Gastrocnemius medialis (tissue), 4 donors: ENCODE measurements around the gene NSUN2.

ENCODE experiments used
- POLR2A ChIP-seq, 2 donors: fragments of 450-650 bp; IDR thresholded peaks; one replicate each; pipeline ENCODE4 v1.6.1; 2017; ENCODE audit warnings: antibody characterized with exemption in 2 of 2, mild to moderate bottlenecking in 2 of 2, moderate library complexity in 2 of 2
- TF ChIP-seq, protein P1 (sequence below), 5 experiments: fragments of 450-650 bp in 3 of 5; fragments of 200-600 bp in 2 of 5; sonication (generic) in 2 of 5; IDR thresholded peaks in 4 of 5; conservative IDR thresholded peaks in 1 of 5; 1 replicate in 4 of 5; 2 replicates in 1 of 5; pipeline ENCODE4 v1.5.1; 2016 to 2019; ENCODE audit warnings: antibody characterized with exemption in 5 of 5, mild to moderate bottlenecking in 3 of 5, moderate library complexity in 3 of 5

DNA sequence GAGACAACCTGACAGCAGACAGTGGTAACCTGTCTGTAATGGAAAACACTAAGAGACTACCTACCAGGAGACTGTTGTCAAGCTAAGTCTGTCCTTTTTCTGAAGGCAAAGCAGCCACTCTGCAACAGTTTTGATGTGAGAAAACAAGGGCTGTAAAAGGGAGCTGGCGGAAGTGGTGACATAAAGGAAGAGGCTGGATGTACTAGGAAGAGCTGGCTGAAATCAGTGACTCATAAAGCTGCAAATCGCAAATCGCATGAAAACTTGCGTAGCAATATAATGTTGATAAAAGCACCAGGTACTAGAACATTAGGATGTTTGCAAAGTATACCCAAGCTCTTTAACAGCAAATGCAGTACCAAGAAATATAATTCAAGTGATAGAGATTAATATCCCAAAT lies 1.4 kb downstream of the NSUN2 start:
- TF ChIP-seq POLR2A (IDR thresholded peaks at IDR 0.05) = no peak
- TF ChIP-seq, protein P1, sequence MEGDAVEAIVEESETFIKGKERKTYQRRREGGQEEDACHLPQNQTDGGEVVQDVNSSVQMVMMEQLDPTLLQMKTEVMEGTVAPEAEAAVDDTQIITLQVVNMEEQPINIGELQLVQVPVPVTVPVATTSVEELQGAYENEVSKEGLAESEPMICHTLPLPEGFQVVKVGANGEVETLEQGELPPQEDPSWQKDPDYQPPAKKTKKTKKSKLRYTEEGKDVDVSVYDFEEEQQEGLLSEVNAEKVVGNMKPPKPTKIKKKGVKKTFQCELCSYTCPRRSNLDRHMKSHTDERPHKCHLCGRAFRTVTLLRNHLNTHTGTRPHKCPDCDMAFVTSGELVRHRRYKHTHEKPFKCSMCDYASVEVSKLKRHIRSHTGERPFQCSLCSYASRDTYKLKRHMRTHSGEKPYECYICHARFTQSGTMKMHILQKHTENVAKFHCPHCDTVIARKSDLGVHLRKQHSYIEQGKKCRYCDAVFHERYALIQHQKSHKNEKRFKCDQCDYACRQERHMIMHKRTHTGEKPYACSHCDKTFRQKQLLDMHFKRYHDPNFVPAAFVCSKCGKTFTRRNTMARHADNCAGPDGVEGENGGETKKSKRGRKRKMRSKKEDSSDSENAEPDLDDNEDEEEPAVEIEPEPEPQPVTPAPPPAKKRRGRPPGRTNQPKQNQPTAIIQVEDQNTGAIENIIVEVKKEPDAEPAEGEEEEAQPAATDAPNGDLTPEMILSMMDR (IDR thresholded peaks at IDR 0.05 in 4 of 5, conservative IDR thresholded peaks at IDR 0.05 in 1 of 5) = no peak
